HCT116 (cell line): ENCODE data around the gene FPR3.

ENCODE experiments used
- ATF3 ChIP-seq: IDR thresholded peaks from 2 replicates; pipeline ENCODE4 v1.6.1; 2012
- CTCF ChIP-seq, 3 experiments: fragments of 200-600 bp in 1 of 3; sonication (generic) in 1 of 3; IDR thresholded peaks in 2 of 3; conservative IDR thresholded peaks in 1 of 3; 2 replicates each; pipeline ENCODE4 v1.5.1; 2012 to 2017; ENCODE audit warnings: low read depth in 2 of 3, low read length in 2 of 3, antibody characterized with exemption in 1 of 3, borderline replicate concordance in 1 of 3, control low read depth in 1 of 3, mild to moderate bottlenecking in 1 of 3, mixed read lengths in 1 of 3, mixed run types in 1 of 3, moderate library complexity in 1 of 3; ENCODE audit not compliant: insufficient read depth in 1 of 3
- EGR1 ChIP-seq: IDR thresholded peaks from 2 replicates; pipeline ENCODE4 v1.6.1; 2012; ENCODE audit warnings: low read depth
- EZH2 ChIP-seq: fragments of 200-600 bp; sonication (generic); IDR thresholded peaks from 2 replicates; pipeline ENCODE4 v1.6.1; 2017; ENCODE audit warnings: antibody characterized with exemption, mixed run types
- MAX ChIP-seq: IDR thresholded peaks from 2 replicates; pipeline ENCODE4 v1.6.1; 2012
- POLR2A ChIP-seq: IDR thresholded peaks from 2 replicates; pipeline ENCODE4 v1.7.0; 2011; ENCODE audit warnings: borderline replicate concordance; ENCODE audit not compliant: insufficient read depth, insufficient read length; ENCODE audit errors: extremely low read depth
- POLR2AphosphoS5 ChIP-seq: IDR thresholded peaks from 2 replicates; pipeline ENCODE4 v1.6.1; 2011; ENCODE audit warnings: mild to moderate bottlenecking, low read depth, low read length, moderate library complexity
- RAD21 ChIP-seq: IDR thresholded peaks from 2 replicates; pipeline ENCODE4 v1.6.1; 2012; ENCODE audit warnings: low read depth, mild to moderate bottlenecking
- REST ChIP-seq: IDR thresholded peaks from 2 replicates; pipeline ENCODE4 v1.6.1; 2012; ENCODE audit warnings: low read depth
- SP1 ChIP-seq: IDR thresholded peaks from 2 replicates; pipeline ENCODE4 v1.6.1; 2012; ENCODE audit warnings: low read depth
- YY1 ChIP-seq: IDR thresholded peaks from 2 replicates; pipeline ENCODE4 v1.6.1; 2011; ENCODE audit warnings: low read length, low read depth, moderate library complexity, mild to moderate bottlenecking; ENCODE audit not compliant: insufficient replicate concordance; ENCODE audit errors: extremely low read depth
- ZNF274 ChIP-seq: fragments of 200-500 bp; sonication (Bioruptor generic); IDR thresholded peaks from 2 replicates; pipeline ENCODE4 v1.6.1; 2014; ENCODE audit warnings: mild to moderate bottlenecking, low read depth, low read length, inconsistent platforms

- TF ChIP-seq ATF3, result no peak
- no peak for TF ChIP-seq POLR2A
- TF ChIP-seq POLR2AphosphoS5, result no peak
- TF ChIP-seq CTCF (IDR thresholded peaks at IDR 0.05 in 2 of 3, conservative IDR thresholded peaks at IDR 0.05 in 1 of 3; ENCODE audit: borderline replicate concordance in 1 of 3, insufficient read depth in 1 of 3, low read depth in 2 of 3, low read length in 2 of 3), result no peak
- TF ChIP-seq YY1, result no peak
- no peak for TF ChIP-seq REST
- no peak for TF ChIP-seq EGR1
- no peak for TF ChIP-seq EZH2
- TF ChIP-seq RAD21, result no peak
- no peak for TF ChIP-seq SP1
- no peak for TF ChIP-seq ZNF274
- TF ChIP-seq MAX, result no peak
These were observed 13.0 kb downstream of the FPR3 start for GRCh38 chr19:51807925-51808324.
